GM15510 (cell line): ENCODE data around the gene FAM89A.

Experiments
- POLR2A ChIP-seq: IDR thresholded peaks from 3 replicates; pipeline ENCODE4 v1.6.1; 2011; ENCODE audit warnings: borderline replicate concordance; ENCODE audit not compliant: insufficient read length; ENCODE audit errors: extremely low read depth

FAM89A gene

DNA sequence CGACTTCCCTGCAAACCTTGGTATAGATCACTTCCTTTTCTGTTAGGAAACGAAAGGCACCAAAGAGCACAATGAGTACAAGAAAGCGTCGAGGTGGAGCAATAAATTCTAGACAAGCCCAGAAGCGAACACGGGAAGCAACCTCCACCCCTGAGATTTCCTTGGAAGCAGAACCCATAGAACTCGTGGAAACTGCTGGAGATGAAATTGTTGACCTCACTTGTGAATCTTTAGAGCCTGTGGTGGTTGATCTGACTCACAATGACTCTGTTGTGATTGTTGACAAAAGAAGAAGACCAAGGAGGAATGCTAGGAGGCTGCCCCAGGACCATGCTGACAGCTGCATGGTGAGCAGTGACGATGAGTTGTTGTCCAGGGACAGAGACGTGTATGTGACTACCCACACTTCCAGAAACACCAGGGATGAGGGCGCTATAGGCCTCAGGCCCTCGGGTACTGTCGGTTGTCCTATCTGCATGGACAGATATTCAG, 18.5 kb downstream of the FAM89A start:
- TF ChIP-seq POLR2A: no peak

DNA sequence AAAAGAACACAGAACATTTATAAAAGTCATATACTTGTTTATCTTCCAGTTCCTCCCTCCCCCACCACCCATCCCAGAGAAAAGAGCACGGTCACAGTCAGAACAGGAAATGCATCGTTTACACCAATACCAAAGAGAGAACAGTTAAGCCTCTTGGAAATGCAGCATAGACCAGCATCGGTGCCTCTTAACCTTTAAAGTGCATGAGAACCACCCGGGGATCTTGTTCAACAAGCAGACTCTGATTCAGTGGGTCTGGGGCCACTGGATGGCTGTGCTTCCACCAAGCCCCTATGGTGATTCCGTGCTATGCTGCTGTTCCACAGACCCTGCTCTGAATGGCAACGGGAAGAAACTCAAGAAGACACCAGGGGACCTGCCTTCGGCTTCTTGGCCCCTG, 19.2 kb downstream of the FAM89A start:
- no peak for TF ChIP-seq POLR2A

DNA sequence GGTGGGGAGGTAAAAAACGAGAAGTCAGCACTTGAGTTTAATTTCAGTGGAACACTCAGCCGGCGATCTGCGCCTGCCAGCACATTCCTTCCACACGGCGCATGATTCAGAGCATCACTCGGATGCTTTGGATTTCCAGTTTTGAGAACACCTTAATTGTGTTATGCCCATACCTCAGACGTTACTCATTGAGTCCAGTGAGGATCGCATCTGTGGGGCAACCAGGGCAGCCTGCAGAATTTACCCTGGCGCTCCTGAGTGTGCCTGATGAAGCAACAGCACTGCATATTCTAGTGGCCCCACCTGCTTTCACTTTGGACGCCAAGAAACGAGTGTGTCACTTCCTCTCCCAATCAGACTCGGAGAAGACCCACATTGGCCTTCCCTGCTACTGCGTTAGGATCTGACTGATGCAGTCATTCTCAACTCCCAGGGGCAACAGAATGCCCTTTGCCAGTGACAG, 19.9 kb downstream of the FAM89A start:
- no peak for TF ChIP-seq POLR2A

DNA sequence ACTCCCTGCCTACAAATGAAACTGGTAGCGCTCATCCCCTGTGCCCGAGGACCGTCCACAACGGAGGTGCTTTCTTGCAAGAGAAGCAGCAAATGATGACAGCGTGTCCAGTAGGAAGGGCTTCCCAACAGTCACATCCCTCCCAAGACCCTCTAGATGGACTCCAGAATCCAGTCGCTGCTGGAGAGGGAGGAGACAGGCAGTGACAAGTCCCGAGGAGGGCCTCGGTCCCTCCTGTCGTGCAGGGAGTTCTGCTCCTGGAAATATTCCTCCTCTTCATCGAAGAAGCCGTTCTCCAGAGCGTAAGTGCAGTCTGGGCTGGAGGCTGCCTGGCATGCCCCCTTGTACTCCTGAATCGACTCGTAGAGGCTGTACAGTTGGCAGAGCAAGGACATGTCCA, 20.3 kb downstream of the FAM89A start:
- no peak for TF ChIP-seq POLR2A

DNA sequence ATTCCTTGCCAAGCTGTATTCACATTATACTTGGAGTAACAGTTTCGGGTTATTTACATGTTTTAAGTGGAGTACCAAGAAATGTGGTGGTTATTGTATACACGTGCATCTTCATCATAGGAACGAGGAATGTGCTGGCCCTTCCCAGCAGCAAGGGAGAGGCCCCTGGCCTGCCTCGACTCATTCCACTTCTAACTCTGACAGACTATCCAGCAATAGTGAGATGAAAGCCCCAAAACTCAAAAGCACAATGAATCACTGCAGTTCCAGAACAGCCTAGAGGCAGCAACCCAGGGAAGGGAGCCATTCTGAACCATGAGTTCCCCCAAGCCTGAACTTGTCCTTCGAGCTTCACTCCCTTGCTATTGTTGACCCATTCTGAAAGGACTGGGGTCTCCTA, 23.1 kb downstream of the FAM89A start:
- no peak for TF ChIP-seq POLR2A

DNA sequence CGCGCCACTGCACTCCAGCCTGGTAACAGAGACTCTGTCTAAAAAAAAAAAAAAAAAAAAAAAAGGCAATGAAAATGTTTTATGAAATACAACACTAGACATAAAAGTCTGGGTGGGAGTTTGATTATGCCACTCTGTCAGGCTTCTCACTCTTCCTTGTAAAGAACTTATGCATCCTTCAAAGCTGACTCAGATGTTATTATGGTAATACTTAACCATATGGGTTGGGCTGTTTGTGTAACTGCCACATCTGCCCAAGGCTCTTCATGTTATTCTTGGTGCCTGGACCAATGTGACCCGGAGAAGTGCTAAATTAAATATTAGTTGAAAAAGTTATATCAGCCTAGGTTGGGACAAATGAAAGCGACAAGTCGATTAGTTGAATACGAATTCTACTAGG, 23.8 kb downstream of the FAM89A start:
- TF ChIP-seq POLR2A: no peak

DNA sequence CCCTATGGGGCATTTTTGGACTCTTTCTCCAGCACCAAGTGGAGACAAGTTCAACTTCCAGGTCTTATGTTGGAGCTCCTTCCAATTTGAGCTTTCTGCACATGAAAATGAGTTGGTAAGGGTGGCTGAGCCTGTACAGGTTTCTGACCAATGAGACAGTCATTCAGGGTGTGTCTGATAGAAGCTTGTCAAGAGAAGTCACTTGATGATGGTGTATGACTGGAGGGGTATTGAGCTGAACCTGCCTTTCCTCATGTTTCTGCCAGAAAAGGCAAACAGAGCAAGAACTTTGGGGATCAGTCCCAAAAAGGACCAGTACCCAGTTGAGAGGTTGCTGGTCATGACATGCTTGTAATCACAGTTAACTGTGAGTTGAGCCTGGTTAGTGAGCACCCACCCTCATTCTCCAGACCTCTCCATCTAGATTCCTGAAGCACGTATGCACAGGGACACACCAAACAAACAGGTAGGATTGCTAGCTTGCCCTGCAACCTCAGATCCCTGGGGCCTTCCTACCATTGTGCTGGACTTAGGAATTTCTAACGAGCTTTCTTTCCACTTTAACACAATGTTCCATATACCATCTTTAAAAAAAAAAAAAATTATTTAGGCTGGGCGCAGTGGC, 26.6 kb downstream of the FAM89A start:
- TF ChIP-seq POLR2A: no peak

DNA sequence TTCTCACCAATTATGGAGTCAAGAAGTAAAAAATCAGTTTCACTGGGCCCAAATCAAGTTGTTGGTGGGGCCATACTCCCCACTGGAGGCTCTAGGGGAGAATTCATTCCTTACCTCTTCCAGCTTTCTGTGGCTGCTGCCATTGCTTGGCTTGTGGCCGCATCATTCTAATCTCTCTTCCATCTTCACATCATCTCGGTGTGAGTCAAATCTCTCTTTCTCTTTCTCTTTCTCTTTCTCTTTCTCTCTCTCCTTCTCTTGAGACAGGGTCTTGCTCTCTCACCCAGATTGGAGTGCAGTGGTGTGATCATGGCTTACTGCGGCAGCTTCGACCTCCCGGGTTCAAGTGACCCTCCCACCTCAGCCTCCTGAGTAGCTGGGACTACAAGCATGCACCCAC, 28.1 kb downstream of the FAM89A start:
- no peak for TF ChIP-seq POLR2A

DNA sequence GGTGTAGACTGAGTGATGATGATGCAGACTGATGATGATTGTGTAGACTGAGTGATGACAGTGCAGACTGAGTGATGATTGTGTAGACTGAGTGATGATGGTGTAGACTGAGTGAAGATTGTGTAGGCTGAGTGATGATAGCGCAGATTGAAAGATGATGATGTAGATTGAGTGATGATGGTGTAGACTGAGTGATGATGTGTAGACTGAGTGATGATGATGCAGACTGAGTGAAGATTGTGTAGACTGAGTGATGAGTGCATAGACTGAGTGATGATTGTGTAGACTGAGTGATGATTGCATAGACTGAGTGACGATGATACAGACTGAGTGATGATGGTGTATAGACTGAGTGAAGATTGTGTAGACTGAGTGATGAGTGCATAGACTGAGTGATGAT, 28.7 kb downstream of the FAM89A start:
- TF ChIP-seq POLR2A: no peak

DNA sequence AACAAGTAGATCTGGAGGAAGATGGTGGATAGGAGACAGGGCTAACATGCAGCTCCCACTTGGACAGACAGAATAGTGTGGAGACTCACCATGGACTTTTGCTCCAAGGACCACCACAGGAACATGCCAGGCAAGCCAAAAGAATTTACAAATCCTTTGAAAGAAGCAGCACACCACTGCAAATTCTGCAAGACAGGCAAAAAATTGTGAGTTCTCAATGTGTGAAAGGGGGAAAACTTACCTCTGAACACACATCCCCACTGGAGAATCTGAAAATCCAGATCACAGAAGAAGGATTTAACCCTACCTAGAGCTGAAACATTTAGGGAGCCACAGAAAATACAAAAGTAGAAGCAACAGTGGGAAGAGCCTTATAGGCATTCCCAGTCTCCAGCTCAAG, 38.2 kb downstream of the FAM89A start:
- no peak for TF ChIP-seq POLR2A

DNA sequence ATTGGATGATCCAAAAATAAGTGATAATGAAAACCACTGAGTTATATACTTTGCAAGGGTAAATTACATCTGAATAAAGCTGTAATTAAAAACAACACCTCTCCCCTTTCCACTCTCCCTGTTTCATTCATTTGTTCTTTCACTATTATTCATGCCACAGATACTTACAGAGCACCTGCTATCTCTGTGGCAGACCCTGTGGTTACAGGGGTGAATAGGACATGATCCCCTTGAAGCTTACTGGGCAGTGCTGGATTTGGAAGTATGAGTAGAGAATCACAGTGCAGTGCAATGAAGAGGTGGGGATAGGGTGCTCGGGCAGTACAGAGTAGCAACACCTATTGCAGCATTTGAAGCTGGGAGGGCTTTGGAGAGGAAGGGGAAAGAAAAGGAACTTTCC, 39.4 kb downstream of the FAM89A start:
- no peak for TF ChIP-seq POLR2A

DNA sequence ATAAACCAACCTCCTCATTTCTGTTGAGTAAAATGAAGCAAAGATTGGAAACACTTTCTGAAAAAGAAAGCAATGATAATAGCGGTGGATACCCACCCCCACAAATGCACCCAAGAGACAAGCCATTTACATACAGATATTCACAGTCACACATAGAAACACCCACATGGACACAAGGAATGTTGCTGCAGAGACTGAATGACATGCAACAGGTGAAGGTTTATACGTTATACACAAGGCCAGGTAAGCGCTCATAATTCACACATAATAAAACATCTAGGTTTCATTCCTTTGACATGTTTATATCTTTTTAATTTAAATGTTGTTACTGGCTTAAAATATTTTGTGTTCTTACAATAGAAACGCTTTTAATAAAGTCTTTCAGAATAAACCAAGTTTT, 39.9 kb downstream of the FAM89A start:
- no peak for TF ChIP-seq POLR2A

DNA sequence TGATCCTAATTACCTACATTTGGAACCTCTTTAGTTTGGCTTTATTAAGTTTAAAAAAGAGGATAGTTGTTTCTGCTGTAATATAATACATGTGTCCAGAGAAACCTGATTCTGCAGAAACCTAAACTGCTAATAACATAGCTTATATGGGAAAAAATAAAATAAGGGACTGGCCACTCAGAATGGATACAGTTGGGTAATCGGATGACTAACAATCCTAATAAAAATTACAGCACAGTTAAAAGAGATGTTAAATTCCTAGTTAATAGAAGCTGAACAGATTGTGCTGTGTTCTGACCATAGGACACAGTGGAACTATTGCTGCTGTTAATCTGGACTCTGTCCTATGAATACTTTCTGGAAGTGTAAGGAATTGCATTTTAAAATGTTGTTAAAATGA, 45.2 kb downstream of the FAM89A start:
- TF ChIP-seq POLR2A: no peak

DNA sequence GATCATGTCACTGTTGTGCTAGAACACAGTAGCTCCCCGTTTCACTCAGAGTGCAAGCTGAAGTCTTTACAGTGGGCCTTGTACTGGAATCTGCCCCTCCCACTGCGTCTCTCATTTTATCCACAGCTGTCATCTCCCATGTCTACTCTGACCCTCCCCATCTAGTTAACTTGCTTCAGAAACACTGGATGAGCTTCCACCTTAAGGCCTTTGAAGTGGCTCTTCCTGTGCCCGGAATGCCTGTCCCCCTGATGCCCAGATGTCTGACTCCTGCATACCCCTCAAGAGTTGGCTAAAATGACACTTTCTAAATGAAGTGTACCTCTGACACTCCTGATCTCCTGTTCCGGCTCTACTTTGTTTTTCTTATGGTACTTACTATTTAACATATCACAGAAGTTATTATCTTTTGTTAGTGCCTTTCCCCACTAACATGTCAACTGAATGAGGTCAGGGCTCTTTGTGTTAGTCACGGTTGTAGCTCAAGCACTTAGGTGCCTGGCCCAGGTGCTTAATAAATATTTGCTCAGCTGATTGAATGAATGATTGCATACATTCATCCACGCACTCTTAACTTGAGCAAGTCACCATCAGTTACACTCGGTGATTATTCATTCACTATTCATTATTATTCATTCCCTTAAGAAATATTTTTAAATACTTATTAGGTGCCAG, 47.8 kb downstream of the FAM89A start:
- no peak for TF ChIP-seq POLR2A

DNA sequence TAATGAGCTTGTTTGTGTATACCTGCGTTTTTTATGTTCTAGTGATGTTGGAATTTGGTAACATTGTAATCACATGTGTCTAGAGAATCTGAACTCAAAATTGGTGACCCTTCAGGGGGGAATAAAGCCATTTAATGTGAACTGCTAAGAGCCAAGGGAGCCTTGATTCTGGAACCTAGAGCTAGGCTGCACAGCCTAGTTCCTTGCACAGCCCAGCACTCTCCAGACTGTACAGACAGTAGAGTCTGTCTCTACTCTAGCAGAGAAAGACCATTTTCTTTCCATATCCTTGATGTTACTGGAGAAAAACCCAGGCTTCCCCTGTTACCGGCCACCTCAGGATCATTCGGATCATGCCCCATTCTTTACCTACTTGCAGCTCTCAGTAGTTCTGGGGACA, 52.6 kb downstream of the FAM89A start:
- no peak for TF ChIP-seq POLR2A

DNA sequence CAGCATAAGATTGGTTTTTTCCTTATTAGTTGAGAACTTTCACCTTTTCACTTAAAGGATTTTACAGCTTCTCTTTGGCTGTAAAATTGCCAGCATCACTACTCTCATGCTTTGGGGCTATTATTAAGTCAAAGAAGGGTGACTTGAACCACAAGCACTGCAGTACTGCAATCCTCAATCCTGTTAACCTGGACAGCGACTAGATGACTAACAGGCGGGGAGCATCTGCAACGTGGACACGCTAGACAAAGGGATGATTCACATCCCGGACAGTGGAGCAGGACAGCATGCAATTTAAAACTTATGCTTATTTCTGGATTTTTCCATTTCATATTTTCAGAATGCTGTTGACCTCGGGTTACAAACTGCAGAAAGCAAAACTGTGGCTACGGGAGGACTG, 53.1 kb downstream of the FAM89A start:
- no peak for TF ChIP-seq POLR2A

DNA sequence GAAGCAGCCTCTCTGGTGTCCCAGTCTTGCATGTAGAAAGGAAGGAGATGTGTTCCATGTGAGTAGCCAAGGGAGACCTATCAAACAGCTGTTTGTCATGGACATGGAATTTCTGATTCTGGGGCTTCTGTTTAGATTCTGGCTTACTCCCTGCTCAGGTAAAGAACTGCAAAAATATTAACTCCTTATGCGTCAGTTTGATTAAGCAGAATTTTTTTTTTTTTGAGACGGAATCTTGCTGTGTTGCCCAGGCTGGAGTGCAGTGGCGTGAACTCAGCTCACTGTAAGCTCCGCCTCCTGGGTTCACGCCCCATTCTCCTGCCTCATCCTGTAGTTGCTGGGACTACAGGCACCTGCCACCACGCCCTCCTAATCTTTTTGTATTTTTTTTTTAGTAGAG, 54.3 kb downstream of the FAM89A start:
- TF ChIP-seq POLR2A: no peak

DNA sequence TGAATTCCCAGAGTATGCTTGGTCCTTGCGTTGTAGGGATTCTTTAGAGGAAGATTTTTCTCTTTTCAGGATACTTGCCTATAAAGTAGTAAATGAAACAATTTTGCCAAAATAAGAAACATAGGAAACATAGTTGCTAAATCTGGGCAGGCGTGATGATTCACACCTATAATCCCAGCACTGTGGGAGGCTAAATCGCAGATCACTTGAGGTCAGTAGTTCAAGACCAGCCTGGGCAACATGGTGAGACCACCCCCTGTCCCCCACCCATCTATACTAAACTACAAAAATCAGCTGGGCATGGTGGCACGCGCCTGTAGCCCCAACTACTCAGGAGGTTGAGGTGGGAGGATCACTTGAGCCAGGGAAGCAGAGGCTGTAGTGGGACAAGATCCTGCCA, 56.2 kb downstream of the FAM89A start:
- no peak for TF ChIP-seq POLR2A

DNA sequence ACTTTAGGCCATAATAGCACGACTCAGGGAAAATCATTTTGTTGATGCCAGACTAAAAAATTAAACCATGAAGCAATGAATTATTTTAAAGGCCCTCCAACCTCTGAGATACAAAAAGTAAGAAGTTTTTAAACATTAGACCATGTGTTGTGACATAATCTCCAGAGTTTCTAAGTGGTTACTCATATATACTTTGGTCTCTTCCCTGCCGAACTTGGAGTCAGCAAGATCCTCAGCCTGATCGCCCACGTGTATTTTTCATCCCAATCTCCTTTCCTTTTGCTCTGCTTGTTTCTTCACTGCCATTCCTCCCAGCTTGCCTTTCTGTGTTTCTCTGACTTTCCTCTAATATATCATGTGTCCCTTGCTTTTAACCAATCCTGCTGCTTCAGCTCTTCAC, 57.4 kb downstream of the FAM89A start:
- no peak for TF ChIP-seq POLR2A
